T-helper 17 cell (primary cell): Measurements from ENCODE around the gene UBE2V1. TPM values are rescaled to one million over a fixed set of nuclear protein-coding genes. Genes with fewer than 3 reads are reported as not detected.

Experiments used
- ATAC-seq: fragments of 150-1000 bp; cut with Tn5 transposase; 2 replicates; pipeline ENCODE4 v1.10.0; 2021; ENCODE audit warnings: mild to moderate bottlenecking, moderate library complexity
- DNase-seq, 3 donors: peaks; one replicate each; pipeline versions ENCODE4 v3.0.0 to v3.0.0-alpha.2; 2020 to 2021
- H3K9me3 ChIP-seq: one replicate; pipeline ENCODE4 v1.7.0; 2013; ENCODE audit warnings: low read length, mild to moderate bottlenecking; ENCODE audit not compliant: control insufficient read depth, poor library complexity, severe bottlenecking
- H3K27ac Mint-ChIP-seq: one replicate; pipeline ENCODE4 v1.8.0; 2022; ENCODE audit warnings: mild to moderate bottlenecking, moderate library complexity, mixed read lengths
- H3K27me3 Mint-ChIP-seq: one replicate; pipeline ENCODE4 v1.8.0; 2022; ENCODE audit warnings: mixed read lengths
- H3K36me3 Mint-ChIP-seq: one replicate; pipeline ENCODE4 v1.8.0; 2022; ENCODE audit warnings: low read depth, mixed read lengths
- H3K4me1 Mint-ChIP-seq: one replicate; pipeline ENCODE4 v1.8.0; 2022; ENCODE audit warnings: mild to moderate bottlenecking, mixed read lengths
- H3K4me3 Mint-ChIP-seq: one replicate; pipeline ENCODE4 v1.8.0; 2022; ENCODE audit warnings: mild to moderate bottlenecking, moderate library complexity, mixed read lengths
- total RNA-seq, 4 donors: library from RNA in 2 of 4; stranded (reverse) in 2 of 4; gene quantifications; one replicate each; pipeline ENCODE4 v1.2.3 and lab custom pipeline; 2022 to 2026

The UBE2V1 gene
- total RNA-seq, 2 donors from 2014 or later = 124 to 151 TPM

DNA sequence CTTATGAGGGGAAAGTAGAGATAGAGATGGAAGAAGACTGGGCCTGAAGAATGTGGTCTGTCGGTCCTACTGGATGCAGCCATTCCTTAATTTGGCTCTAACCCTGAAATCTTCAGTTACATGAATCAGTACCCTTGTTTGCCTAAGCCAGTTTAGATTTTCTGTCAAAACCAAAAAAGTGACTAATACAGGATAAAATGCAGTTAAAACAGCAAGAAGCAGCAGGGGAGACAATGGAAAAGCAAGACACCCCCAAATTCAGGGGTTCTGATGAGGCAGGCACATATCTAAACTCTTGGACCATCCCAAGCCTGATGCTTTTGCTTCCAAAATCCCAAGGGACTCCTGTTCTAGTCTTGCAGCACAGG is 17.4 kb upstream of the UBE2V1 start:
- H3K27ac Mint-ChIP-seq = no peak overlapping the region
- H3K27me3 Mint-ChIP-seq = no peaks in the 10 kb centered on the region
- H3K36me3 Mint-ChIP-seq = peaks cover 8% of the 10 kb centered on the region
- ATAC-seq (no peak), DNase-seq (no peak)
- no peaks in the 10 kb centered on the region for H3K9me3 ChIP-seq
- peaks cover 12% of the 10 kb centered on the region for H3K4me1 Mint-ChIP-seq
- no peak overlapping the region for H3K4me3 Mint-ChIP-seq

DNA sequence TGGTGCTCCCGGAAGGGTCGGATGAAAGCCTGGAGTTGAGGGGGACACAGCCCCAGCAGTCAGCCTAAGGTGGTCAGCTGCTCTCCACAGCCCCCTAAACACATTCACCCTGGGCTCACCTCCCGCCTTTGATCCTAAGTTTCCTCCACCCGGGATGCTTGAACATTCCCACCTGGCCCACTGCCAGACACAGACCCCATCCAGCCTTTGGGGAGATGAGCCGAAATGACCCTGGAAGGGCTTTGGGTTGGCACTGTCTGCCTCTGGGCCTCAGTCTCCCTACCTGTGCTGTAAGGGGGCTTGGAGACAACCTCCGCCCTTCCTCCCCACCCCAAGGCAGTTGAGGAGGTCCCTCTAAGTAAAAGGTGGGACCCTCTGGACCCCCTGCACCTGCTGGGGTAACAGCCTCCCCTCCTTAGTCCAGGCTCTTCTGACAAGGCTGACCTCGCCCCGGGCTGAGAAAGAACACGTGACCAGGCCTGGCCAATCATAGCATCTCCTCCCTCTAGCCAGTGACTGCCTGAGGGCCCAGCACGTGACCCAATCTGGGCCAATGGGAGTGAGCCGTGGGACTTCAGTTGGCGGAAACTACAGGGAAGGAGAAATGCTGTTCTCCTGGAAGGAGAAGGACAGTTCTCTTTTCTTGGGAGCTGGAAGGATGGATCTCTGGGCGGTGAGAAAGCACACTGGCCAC is 16.9 kb upstream of the UBE2V1 start:
- H3K4me3 Mint-ChIP-seq = no peak overlapping the region
- DNase-seq = no peak

DNA sequence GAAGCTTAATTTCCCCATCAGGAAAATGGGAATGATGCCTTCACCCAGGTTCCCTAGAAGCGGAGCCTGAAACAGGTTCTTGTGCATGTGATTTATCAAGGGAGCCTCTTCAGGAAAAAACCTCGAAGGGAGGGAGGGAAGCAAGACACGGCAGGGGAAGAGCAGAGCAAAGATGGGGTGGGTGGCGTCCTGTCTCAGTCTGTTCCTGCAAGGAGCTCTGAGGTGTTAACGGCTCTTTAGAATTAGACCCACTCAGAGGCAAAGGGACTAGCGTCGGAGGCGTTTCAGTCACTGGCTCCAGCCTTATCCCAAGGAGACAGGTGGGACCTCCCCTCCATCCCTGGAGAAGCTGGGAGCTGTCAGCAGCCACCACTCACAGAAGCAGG is 15.6 kb upstream of the UBE2V1 start:
- Mint-ChIP-seq H3K27ac (no peak overlapping the region), H3K36me3 (peaks cover 14% of the 10 kb centered on the region), H3K4me3 (no peak overlapping the region), H3K27me3 (no peaks in the 10 kb centered on the region), H3K4me1 (peaks cover 12% of the 10 kb centered on the region)
- ATAC-seq (no peak), DNase-seq (no peak)
- H3K9me3 ChIP-seq = no peaks in the 10 kb centered on the region

More for the DNA sequence above, 16.9 kb upstream of the UBE2V1 start:
- H3K9me3 ChIP-seq = no peaks in the 10 kb centered on the region
- no peak overlapping the region for H3K27ac Mint-ChIP-seq
- no peak for ATAC-seq
- H3K4me1 Mint-ChIP-seq = peaks cover 12% of the 10 kb centered on the region
- no peaks in the 10 kb centered on the region for H3K27me3 Mint-ChIP-seq
- peaks cover 8% of the 10 kb centered on the region for H3K36me3 Mint-ChIP-seq

DNA sequence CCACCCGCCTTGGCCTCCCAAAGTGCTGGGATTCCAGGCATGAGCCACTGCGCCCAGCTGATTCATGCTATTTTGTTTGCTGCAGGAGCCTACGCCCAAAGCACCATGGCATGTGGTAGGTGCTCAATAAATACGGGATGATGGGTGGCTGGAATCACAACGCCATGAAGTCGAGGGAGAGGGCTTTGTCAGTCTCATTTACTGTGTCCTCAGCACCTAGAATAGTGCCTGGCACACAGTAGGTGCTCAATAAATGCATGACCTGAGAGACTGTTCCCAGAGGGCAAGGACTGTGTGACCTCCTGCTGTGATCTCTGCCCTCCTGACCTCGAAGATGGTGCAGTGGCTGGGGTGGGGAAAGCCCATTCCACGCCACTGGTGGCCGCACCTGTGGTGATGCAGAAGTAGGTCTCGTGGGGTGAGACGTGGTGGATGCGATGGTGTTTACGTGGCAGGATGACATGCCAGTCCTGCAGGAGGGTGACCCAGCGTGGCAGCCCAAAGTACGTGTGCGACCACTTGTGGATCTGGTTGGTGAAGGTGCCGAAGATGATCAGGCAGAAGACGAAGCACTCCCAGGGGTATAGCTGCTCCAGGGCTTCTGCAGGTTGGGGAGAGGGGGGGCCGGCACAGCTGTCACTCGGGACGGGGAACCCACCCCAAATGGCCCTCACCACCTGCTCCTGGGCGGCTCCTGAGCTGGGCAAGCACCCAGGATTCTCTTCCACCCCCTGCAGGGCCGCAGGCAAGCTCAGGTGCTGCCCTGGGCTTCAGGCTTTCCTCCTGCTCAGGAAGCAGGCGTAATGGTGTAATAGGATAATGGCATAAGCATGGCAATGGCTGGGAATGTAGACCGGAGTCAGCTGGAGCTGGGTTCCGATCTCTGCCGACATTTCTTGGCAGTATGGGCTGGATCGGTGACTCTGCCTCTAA is 14.9 kb upstream of the UBE2V1 start:
- ATAC-seq (no peak), DNase-seq (no peak)
- Mint-ChIP-seq H3K4me1 (peaks cover 12% of the 10 kb centered on the region), H3K27me3 (no peaks in the 10 kb centered on the region), H3K4me3 (no peak overlapping the region), H3K27ac (no peak overlapping the region), H3K36me3 (peaks cover 18% of the 10 kb centered on the region)
- H3K9me3 ChIP-seq = no peaks in the 10 kb centered on the region

DNA sequence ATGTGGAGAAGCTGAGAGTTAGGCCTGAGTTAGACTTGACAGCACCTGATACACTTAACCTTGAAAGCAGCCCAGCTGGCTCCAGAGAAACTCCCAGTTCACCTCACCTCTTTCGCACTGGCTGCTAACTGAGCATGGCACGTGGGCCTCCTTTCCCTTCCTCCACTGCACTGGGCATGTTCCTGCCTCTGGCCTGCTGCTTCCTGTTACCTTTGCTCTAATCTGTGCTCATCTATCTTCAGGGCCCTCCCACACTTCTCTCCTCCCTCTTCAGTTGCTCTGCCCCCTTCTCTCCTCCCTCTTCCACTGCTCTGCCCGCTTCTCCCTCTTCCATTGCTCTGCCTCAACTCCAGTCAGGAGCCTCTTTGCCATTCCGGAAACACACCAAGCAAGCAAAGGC is 13.7 kb upstream of the UBE2V1 start:
- no peaks in the 10 kb centered on the region for H3K9me3 ChIP-seq
- Mint-ChIP-seq H3K27me3 (no peaks in the 10 kb centered on the region), H3K27ac (no peak overlapping the region), H3K36me3 (peaks cover 15% of the 10 kb centered on the region), H3K4me3 (no peak overlapping the region), H3K4me1 (peaks cover 7% of the 10 kb centered on the region)
- ATAC-seq = no peak
- DNase-seq = no peak

DNA sequence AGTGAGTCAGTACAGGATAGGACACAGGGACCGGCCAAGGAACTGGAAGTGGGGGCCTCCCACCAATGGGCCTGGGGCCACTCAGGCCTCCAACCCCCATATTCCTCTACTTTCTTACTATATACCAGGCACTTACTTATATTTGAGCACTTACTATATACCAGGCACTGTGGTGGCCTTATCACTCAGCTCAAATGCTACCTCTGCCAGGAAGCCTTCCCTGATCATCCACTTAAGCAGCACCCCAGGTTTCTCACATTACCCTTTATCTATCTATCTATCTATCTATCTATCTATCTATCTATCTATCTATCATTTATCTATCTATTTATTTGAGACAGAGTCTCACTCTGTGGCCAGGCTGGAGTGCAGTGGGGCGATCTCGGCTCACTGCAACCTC is 12.3 kb upstream of the UBE2V1 start:
- H3K4me3 Mint-ChIP-seq = peak overlapping the region; percentile 5
- peak overlapping the region; percentile 41 for H3K27ac Mint-ChIP-seq
- DNase-seq = no peak
- ATAC-seq = no peak
- H3K9me3 ChIP-seq = no peaks in the 10 kb centered on the region
- peaks cover 7% of the 10 kb centered on the region for H3K4me1 Mint-ChIP-seq
- no peaks in the 10 kb centered on the region for H3K27me3 Mint-ChIP-seq
- peaks cover 15% of the 10 kb centered on the region for H3K36me3 Mint-ChIP-seq

DNA sequence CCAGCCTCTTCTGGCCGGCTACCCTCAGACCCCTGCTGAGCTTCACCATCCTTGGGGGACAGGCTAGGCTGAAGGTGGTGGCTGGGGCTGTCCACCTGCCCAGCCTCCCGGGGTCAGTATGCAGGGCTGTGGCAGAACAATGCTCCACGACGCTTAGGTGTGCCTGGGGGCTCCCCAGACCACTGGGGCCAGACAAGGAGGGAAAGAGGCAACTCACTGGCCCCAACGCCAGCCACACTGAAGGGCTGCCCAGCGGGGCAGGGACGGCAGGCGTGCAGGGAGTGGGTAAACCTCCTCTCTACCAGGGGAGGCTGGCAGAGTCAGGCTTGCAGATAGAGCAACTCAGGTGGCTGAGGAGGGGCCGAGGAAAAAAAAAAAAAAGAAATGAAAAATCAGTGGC is 11.5 kb upstream of the UBE2V1 start:
- Mint-ChIP-seq H3K36me3 (peaks cover 15% of the 10 kb centered on the region), H3K27ac (peak overlapping the region; percentile 41), H3K27me3 (no peaks in the 10 kb centered on the region), H3K4me3 (no peak overlapping the region), H3K4me1 (peaks cover 5% of the 10 kb centered on the region)
- DNase-seq = no peak
- ATAC-seq = no peak
- no peaks in the 10 kb centered on the region for H3K9me3 ChIP-seq

DNA sequence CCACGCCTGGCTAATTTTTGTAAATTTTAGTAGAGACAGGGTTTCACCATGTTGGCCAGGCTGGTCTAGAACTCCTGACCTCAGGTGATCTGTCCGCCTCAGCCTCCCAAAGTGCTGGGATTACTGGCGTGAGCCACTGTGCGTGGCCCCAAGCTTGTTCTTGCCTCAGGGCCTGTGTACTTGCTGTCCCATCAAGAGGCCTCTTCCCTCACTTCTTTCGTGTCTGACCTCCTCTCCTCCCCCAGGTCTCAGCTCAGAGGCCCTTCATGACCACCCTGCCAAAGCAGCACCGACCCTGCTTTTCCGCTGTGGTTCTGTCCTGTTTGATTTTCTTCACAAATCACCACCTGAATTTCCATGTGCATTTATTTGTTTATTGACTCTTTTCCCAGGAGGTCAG is 10.5 kb upstream of the UBE2V1 start:
- Mint-ChIP-seq H3K4me1 (peaks cover 5% of the 10 kb centered on the region), H3K4me3 (no peak overlapping the region), H3K27ac (no peak overlapping the region), H3K27me3 (no peaks in the 10 kb centered on the region), H3K36me3 (peaks cover 12% of the 10 kb centered on the region)
- ATAC-seq (no peak), DNase-seq (no peak)
- no peaks in the 10 kb centered on the region for H3K9me3 ChIP-seq

DNA sequence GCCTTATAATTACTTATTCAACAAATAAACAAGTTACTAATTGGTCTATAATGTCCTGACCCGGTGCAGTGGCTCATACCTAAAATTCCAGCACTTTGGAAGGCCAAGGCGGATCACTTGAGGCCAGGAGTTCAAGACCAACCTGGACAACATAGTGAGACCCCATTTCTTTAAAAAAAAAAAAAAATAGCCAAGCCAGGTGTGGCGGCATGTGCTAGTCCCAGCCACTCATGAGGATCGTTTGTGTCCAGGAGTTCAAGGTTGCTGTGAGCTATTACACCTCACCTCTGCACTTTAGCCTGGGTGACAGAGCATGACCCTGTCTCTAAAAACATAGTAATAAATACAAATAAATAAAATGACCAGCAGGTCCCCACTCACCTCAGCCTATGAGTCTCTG is 9.8 kb upstream of the UBE2V1 start:
- ATAC-seq (no peak), DNase-seq (no peak)
- H3K36me3 Mint-ChIP-seq = peaks cover 12% of the 10 kb centered on the region
- no peaks in the 10 kb centered on the region for H3K27me3 Mint-ChIP-seq
- no peak overlapping the region for H3K27ac Mint-ChIP-seq
- H3K4me1 Mint-ChIP-seq = peaks cover 5% of the 10 kb centered on the region
- no peak overlapping the region for H3K4me3 Mint-ChIP-seq
- H3K9me3 ChIP-seq = no peaks in the 10 kb centered on the region

DNA sequence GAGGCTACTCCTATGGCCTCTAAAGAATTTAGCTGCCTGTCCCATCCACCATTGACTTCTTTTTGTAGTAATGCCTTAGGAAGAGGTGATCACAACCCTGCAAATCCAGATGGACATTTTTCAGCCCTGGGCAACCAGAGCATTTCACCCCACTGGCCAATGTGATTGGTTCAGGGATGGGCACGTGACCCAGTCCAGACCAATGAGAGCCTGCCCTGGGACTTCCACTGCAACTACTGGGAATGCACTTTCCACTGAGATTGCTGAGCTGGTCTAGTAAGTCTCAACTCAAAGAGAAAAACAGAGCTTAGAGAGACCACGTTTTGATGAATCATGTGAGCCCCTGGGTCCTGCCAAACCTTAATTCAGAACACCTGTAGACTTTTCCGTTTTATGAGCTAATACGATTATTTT is 8.9 kb upstream of the UBE2V1 start:
- no peak overlapping the region for H3K4me3 Mint-ChIP-seq
- H3K27ac Mint-ChIP-seq = no peak overlapping the region
- no peaks in the 10 kb centered on the region for H3K27me3 Mint-ChIP-seq
- H3K4me1 Mint-ChIP-seq = peaks cover 5% of the 10 kb centered on the region
- ATAC-seq (no peak), DNase-seq (no peak)
- no peaks in the 10 kb centered on the region for H3K9me3 ChIP-seq
- peaks cover 12% of the 10 kb centered on the region for H3K36me3 Mint-ChIP-seq

DNA sequence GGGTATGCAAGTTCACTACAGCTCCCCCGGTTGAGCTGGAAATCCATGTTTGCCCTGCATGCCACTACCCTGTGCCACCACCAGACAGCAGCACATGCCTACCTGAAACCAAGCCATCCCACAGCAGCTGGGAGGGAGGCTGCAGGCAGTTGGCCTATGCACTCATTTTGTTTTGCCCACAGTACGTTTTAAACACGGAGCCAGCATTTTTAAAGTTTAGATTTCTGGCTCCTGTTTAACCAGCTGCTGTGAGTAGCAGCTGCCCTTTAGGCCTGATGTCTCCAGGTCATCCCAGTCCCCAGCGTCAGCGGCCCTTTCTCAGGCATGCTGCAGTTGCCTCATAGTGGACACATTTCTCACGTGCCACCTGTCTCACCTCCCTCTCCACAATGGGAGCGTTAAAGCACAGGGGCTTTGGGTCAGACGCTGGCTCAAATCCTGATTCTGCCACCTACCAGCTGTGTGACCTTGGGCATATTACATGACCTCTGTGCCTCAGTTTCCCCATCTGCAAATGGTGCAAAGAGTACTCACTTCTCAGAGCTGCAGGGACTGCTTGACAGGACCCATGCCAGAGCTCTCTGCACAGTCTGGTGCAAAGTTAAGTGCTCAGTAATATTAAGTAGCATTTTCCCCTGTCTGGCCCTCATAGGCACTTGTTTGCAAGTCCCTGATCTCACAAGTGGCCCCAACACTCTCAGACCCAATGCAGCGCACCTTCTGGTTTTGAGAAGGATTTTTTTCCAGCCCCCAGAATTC is 8.2 kb upstream of the UBE2V1 start:
- no peak overlapping the region for H3K27ac Mint-ChIP-seq
- no peak overlapping the region for H3K4me3 Mint-ChIP-seq
- no peaks in the 10 kb centered on the region for H3K9me3 ChIP-seq
- peaks cover 5% of the 10 kb centered on the region for H3K4me1 Mint-ChIP-seq
- no peaks in the 10 kb centered on the region for H3K27me3 Mint-ChIP-seq
- DNase-seq = peak; percentile 28 to 45 (median 36)
- peaks cover 12% of the 10 kb centered on the region for H3K36me3 Mint-ChIP-seq
- ATAC-seq = peak; percentile 78

DNA sequence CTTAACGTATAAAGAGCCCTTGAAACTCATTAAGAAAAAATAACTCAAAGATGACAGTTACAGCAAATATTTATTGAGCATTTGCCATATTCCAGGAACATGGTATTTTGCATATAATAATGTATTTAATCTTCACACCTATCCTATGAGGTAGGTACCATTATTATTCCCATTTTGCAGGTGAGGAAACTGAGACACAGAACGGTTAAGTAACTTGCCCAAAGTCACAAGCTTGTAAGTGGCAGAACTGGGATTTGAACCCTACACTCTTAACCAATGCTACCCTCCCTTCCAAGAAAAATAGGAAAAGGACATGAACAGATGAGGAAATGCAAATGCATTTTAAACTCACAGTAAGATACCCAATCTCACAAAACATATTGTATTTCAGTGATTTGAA is 5.3 kb upstream of the UBE2V1 start:
- H3K9me3 ChIP-seq = no peaks in the 10 kb centered on the region
- Mint-ChIP-seq H3K4me3 (no peak overlapping the region), H3K4me1 (peaks cover 24% of the 10 kb centered on the region), H3K36me3 (peaks cover 5% of the 10 kb centered on the region), H3K27ac (no peak overlapping the region), H3K27me3 (no peaks in the 10 kb centered on the region)
- DNase-seq (no peak), ATAC-seq (no peak)

DNA sequence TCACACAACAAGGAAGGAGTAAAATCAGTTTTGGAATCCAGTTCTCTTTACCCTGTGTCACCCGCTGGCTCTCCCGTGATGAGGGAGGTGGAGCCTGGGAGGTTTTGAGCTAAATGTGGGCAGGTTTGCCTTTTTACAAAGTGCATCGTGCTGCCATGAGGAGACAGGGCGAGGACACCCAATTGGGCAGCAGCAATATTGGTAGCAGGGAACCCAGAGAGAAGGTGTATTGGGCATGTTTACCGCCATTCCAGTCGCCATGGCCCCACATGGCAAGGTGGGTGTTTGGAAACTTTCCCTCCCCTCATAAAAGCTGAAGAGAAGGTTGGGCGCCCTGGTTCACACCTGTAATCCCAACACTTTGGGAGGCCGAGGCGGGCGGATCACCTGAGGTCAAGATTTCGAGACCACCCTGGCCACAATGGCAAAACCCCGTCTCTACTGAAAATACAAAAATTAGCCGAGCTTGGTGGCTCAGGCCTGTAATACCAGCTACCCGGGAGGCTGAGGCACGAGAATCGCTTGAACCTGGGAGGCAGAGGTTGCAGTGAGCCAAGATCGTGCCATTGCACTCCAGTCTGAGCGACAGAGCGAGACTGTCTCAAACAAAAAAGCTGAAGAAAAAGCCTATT is 3.5 kb upstream of the UBE2V1 start:
- DNase-seq (no peak), ATAC-seq (no peak)
- Mint-ChIP-seq H3K4me1 (peaks cover 37% of the 10 kb centered on the region), H3K36me3 (peaks cover 4% of the 10 kb centered on the region), H3K27me3 (no peaks in the 10 kb centered on the region), H3K27ac (peak overlapping the region; percentile 88), H3K4me3 (peak overlapping the region; percentile 88)
- no peaks in the 10 kb centered on the region for H3K9me3 ChIP-seq
